ENCODE measurements around the gene KCNJ18.
"Not testable (repeated sequence)": the region's sequence is repeated elsewhere in the genome, so short reads cannot be mapped to it uniquely, and the experiment has no call there.

The KCNJ18 gene

DNA sequence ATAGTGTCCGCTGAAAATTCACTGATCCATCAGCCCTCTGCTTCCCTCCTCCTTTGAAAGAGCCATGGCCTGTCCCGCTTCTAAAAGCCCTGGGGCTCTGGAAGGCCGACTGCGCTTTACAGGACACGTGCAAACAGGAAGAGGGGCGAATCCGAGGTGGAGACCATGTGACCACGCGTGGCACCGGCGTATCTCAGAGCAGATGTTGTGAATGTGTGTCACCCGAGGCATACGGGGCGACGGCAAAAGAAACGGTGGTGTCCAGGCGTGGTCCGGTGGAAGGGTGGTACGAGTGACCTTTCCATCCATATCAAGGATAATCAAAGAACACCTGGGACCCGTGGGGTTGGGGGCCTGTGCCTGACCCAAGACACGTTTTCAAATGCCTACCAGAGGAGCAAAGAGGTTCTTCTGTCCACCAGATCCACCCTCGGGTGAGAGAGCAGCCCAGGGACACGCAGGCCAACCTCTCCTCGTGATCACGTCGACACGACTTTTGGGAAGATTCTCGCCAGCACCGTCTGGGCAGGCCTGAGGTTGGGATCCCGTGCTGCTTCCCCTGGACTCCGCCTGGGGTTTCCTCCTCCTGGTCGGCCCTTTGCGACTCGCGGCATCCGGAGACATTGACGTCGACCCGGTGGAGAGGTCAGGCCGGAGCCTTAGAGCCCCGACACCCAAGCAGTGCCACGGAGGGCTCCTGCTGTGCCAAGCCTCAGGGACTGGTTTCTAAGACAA is 7.1 kb upstream of the KCNJ18 start:
- DNase-seq (ENCODE audit: low read depth) = not testable (repeated sequence)

- DNase-seq (ENCODE audit: low read depth) = no peak
Measured at GRCh38 chr17:21686165-21687015, 5.9 kb upstream of the KCNJ18 start.

DNA sequence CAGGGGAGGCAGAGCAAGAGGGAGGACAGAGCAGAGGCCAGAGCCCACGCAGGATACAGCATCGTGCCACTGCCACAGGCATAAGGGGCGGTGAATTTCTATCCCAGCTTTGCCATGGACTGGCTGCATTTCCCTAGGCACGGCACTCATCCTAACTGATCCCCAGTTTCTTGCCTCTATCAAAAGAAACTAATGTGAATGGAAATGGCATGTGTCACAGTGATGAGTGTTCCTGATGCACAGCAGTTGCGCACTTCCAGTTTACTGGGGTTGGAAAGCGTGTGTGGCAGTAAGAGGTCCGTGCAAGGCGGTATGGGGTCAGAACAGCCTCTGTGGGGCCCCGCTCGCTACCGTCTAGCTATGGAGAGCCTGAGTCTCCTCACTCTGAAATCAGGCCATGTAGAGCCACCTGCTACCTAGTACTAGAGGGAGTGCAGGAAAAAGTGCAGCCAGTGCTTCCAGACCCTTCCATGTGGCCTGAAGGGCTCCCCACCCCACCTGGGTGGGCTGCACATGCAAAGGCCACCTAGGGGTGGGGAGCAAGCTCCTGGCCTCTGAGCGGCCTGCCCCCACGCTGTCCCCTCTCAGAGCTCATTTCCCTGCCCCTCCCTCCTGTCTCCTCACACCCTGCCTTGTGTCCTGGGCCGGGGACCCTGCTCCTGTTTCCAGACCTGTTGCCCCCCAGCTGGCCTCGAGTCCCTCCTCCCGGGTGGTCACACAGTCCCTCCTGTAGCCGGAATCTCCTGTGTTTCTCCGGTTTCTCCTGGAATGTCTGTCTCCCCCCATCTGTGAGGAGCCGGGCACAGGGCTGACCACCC is 5.0 kb upstream of the KCNJ18 start:
- no peak for DNase-seq (ENCODE audit: low read depth)

GRCh38 chr17:21688293-21688949 is 3.9 kb upstream of the KCNJ18 start:
- no peak for DNase-seq (ENCODE audit: low read depth)

DNA sequence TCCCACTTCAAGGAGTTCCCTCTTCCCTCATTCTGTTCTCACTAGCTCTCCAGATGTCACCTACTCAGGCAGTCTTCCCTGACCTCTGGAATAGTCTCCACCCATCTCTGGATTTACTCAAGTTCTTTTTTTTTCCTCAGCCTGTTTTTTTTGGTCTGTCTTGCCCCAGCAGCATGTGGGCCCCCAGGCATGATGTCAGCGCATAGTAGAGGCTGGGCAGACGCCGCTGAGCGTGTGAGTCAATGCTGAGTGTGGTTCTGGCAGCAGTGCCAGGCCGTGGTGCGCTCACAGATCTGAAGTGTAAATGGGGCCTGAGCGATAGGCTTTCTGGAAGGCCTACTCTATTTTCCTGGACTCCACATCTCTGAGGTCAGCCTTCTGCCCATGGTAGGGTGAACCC is 2.7 kb upstream of the KCNJ18 start:
- DNase-seq (ENCODE audit: low read depth) = no peak

GRCh38 chr17:21690811-21691210 is 1.5 kb upstream of the KCNJ18 start:
- not testable (repeated sequence) for DNase-seq (ENCODE audit: low read depth)

DNA sequence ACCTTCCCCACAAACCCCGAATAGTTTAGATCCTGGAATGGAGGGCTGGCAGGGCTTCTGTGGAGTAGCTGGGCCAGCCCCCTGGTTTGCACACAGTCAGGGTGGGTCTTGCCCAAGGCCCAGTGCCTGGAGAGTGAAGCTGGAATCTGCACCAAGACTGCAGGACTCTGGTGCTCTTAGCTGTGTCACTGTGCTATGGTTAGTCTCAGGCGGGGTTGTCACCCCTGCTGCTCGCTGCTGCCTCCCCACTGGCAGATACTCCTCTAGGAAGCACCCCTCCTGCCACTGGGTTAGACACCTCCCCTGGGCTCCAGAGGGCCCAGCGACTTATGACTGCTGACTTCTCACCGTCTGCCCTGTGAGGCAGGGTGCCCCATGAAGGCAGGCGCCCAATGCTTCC is 842 bp upstream of the KCNJ18 start:
- DNase-seq (ENCODE audit: low read depth) = not testable (repeated sequence)

GRCh38 chr17:21692704-21693065 is 362 bp downstream of the KCNJ18 start:
- not testable (repeated sequence) for DNase-seq (ENCODE audit: low read depth)

- not testable (repeated sequence) for DNase-seq (ENCODE audit: low read depth)
Measured at GRCh38 chr17:21693391-21693796, 1.1 kb downstream of the KCNJ18 start.

- not testable (repeated sequence) for DNase-seq (ENCODE audit: low read depth)
Measured at GRCh38 chr17:21693937-21694336, 1.6 kb downstream of the KCNJ18 start.

GRCh38 chr17:21696227-21696626 is 3.9 kb downstream of the KCNJ18 start:
- DNase-seq (ENCODE audit: low read depth) = not testable (repeated sequence)

DNA sequence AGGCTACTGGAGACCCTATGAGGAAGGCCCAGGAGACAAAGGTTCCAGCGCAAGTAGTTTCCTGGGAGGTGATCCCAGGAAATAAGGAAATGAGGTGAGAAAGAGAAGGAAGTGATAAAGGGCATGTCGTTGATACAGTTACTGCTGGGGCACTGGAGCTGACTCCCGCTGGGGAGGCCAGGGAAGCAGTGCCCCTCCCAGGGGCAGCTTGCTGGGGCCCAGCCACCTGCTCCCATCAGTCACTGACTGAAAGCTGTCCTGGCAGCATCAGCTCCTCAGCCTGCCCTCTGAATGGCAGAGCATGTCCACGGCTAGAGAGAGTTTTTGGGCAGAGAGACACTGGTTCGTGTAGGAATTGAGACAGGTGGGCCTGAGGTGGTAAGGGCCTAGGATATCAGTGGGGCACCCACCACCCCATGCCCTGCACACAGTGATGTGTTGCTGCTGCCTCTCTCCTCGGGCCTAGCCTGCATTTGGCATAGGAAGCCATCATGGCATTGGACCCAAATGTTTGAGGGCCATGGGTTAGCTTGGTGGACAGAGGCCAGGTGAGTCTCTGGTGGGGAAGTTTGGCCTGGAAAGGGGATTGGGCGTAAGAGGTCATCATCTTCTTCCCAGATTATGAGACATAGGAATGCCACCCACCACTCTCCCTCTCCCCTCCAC is 4.7 kb downstream of the KCNJ18 start:
- DNase-seq (ENCODE audit: low read depth) = not testable (repeated sequence)

DNA sequence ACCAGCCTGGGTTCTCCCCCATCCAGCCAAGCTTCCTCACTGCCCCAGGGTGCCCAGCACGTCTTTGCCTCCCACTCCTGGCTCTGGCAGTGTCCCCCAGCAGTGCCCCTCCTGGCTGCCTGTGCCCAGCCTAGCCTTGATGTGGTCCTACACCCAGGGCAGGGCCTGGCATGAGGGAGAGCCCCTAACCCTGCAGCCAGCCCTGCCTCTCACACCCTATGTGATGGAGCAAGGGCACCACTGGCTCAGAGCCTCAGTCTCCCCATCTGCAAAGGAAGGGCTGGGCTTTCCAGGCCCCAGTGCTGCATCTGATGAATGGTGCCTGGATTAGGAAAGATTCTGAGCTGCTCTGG is 5.2 kb downstream of the KCNJ18 start:
- DNase-seq (ENCODE audit: low read depth) = not testable (repeated sequence)

- not testable (repeated sequence) for DNase-seq (ENCODE audit: low read depth)
Measured at GRCh38 chr17:21698437-21699075, 6.2 kb downstream of the KCNJ18 start.

DNA sequence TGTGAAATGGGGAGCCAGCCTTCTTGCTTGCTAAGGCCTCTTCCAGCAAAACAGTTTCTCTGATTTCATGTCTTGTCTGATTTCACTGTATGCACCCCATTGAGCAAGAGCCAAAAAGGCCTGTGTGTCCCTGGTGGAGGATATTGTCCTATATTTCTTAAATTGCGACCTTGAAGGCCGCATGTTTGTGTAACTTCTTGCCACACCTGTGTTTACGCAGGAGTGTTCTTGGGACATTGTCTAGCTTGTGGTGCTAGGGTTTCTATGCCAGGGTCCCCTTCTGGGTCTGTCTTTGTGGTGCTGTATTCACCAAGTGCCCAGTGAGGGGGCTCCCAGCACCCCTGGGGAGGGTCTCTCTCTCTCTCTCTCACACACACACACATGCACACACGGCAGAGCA is 6.8 kb downstream of the KCNJ18 start:
- DNase-seq (ENCODE audit: low read depth) = not testable (repeated sequence)

DNA sequence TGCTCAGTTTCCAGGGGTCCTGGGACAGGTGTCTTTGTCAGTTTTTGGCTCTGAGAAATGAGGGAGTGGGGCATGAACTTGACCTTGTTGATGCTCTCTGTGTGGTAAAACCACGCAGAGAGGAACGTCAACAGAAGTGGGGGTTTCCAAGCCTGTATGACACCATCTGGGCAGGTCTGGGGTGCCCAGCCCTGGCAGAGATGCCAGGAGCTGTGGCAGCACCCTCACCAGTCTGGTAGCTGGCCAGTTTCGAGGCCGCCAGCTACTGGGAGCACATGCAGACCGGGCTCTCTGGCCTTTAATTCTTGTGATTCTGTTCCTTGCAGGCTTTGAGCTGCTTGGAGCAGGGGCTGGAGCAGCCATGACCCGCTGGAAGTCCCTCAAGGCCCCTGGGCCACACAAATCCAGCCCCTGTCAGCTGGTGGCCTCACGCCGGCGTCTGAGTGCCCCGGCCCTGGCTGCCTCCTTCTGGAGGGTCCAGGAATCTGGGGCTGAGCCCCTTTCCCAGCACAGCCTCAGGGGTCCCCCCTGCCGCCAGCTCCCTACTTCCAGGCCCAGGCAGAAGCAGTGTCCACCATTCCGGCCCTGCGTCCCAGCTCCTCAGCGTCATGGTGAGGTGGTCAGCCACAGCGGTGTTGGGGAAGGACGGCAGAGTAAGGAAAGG is 7.4 kb downstream of the KCNJ18 start:
- DNase-seq (ENCODE audit: low read depth) = not testable (repeated sequence)

- DNase-seq (ENCODE audit: low read depth) = not testable (repeated sequence)
Measured at GRCh38 chr17:21701090-21701489, 8.8 kb downstream of the KCNJ18 start.

- not testable (repeated sequence) for DNase-seq (ENCODE audit: low read depth)
Measured at GRCh38 chr17:21702029-21702428, 9.7 kb downstream of the KCNJ18 start.

- not testable (repeated sequence) for DNase-seq (ENCODE audit: low read depth)
Measured at GRCh38 chr17:21702521-21702920, 10.2 kb downstream of the KCNJ18 start.

DNA sequence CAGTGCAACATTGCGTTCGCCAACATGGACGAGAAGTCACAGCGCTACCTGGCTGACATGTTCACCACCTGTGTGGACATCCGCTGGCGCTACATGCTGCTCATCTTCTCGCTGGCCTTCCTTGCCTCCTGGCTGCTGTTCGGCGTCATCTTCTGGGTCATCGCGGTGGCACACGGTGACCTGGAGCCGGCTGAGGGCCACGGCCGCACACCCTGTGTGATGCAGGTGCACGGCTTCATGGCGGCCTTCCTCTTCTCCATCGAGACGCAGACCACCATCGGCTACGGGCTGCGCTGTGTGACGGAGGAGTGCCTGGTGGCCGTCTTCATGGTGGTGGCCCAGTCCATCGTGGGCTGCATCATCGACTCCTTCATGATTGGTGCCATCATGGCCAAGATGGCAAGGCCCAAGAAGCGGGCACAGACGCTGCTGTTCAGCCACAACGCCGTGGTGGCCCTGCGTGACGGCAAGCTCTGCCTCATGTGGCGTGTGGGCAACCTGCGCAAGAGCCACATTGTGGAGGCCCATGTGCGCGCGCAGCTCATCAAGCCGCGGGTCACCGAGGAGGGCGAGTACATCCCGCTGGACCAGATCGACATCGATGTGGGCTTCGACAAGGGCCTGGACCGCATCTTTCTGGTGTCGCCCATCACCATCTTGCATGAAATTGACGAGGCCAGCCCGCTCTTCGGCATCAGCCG is 10.8 kb downstream of the KCNJ18 start:
- DNase-seq (ENCODE audit: low read depth) = not testable (repeated sequence)

Data from CMK (cell line).